Sigmoid colon (tissue), 4 donors: ENCODE data around the gene PFKP.

ENCODE experiments used
- CTCF ChIP-seq, 4 experiments: fragments of 450-650 bp in 3 of 4; fragments of 200-600 bp in 1 of 4; IDR thresholded peaks; one replicate each; pipeline ENCODE4 v1.5.1; 2016 to 2019; ENCODE audit warnings: antibody characterized with exemption in 4 of 4, mild to moderate bottlenecking in 3 of 4, moderate library complexity in 2 of 4
- EP300 ChIP-seq, 4 donors: sonication (generic); formaldehyde crosslinking; IDR thresholded peaks; one replicate each; pipeline ENCODE4 v1.6.1; 2017; ENCODE audit warnings: antibody characterized with exemption in 4 of 4
- POLR2A ChIP-seq, 2 donors: fragments of 450-650 bp; IDR thresholded peaks; one replicate each; pipeline ENCODE4 v1.6.1; 2016; ENCODE audit warnings: antibody characterized with exemption in 2 of 2, mild to moderate bottlenecking in 2 of 2, moderate library complexity in 2 of 2
- POLR2AphosphoS5 ChIP-seq, 4 donors: sonication (generic); formaldehyde crosslinking; IDR thresholded peaks; one replicate each; pipeline ENCODE4 v1.6.1; 2017; ENCODE audit warnings: antibody characterized with exemption in 4 of 4

GRCh38 chr10:3115685-3116084 lies 48.3 kb downstream of the PFKP start:
- TF ChIP-seq CTCF (IDR thresholded peaks at IDR 0.05) (no peak), POLR2A (IDR thresholded peaks at IDR 0.05) (no peak), POLR2AphosphoS5 (IDR thresholded peaks at IDR 0.05) (no peak), EP300 (IDR thresholded peaks at IDR 0.05) (no peak)
